Measurements from ENCODE around the gene TRPM4.
A peak's percentile ranks its signal among the peaks of the same experiment; 100 is the strongest.
"Not testable (repeated sequence)": the region's sequence is repeated elsewhere in the genome, so short reads cannot be mapped to it uniquely, and the experiment has no call there.

TRPM4 gene

GRCh38 chr19:49157445-49158224 lies at the start of gene TRPM4:
TRPM4 (plus strand) TSS chr19:49157792; CDS start chr19:49157867, 75 bp downstream.
- DNase-seq (ENCODE audit: insufficient read length, low spot score): no peak
- no peak for FAIRE-seq

GRCh38 chr19:49109051-49109450 lies 48.5 kb upstream of the TRPM4 start:
- FAIRE-seq (no peak), DNase-seq (ENCODE audit: insufficient read length, low spot score) (no peak)

- DNase-seq (ENCODE audit: insufficient read length, low spot score): no peak
- no peak for FAIRE-seq
Observed at GRCh38 chr19:49109569-49110233, 47.9 kb upstream of the TRPM4 start.

GRCh38 chr19:49110567-49110966 lies 47.0 kb upstream of the TRPM4 start:
- DNase-seq (ENCODE audit: insufficient read length, low spot score) (no peak), FAIRE-seq (no peak)

GRCh38 chr19:49111218-49111998 lies 46.2 kb upstream of the TRPM4 start:
- FAIRE-seq (no peak), DNase-seq (ENCODE audit: insufficient read length, low spot score) (no peak)

DNA sequence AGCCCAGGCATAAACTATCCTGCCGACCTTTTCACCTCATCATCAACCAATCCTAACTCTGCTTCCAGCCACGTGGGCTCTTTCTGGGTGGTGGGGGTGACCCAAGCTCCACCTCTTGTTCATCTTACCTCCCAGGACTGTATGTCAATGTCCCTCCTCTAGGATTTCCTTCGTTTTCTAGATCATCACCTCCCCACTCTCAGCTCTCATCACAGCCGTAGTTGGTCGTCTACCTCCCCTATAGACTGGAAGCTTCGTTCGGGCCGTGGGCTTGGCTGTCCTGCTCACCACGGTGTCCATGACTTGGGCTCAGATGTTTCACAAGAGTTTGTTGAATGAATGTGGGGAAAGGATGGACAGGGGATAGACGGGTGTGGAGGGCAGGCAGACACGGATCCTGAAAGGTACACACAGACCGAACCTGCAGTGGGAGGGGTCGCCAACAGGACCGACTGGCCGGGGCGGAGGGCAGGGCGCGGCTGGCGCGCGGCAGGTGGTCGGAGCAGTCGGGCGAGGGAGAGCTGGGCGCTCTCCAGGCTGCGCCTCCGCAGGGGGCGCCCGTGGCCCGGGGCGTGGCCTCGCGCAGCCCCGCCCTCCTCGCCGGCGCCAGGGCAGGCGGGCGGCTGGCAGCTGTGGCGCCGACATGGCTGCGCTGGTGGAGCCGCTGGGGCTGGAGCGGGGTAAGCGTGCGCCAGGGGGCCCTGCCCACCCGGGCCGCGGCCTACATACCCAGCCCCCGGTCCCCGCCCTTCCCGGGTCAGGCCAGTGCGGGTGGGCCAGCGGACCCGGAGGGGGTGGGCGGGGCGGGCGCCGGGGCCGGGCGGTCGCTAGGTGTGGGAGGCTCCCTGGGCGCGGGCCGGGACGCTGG lies 43.6 kb upstream of the TRPM4 start, which contains the start of gene LIN7B:
TSS of gene LIN7B (plus strand) at position 609 of the 868 bp plus-strand sequence. CDS start at position 644, 35 bp downstream.
- FAIRE-seq (no peak), DNase-seq (ENCODE audit: insufficient read length, low spot score) (peak; percentile 95)

GRCh38 chr19:49114630-49115363 lies 42.8 kb upstream of the TRPM4 start:
- no peak for DNase-seq (ENCODE audit: insufficient read length, low spot score)
- no peak for FAIRE-seq

GRCh38 chr19:49116544-49116943 lies 41.0 kb upstream of the TRPM4 start:
- no peak for FAIRE-seq

DNA sequence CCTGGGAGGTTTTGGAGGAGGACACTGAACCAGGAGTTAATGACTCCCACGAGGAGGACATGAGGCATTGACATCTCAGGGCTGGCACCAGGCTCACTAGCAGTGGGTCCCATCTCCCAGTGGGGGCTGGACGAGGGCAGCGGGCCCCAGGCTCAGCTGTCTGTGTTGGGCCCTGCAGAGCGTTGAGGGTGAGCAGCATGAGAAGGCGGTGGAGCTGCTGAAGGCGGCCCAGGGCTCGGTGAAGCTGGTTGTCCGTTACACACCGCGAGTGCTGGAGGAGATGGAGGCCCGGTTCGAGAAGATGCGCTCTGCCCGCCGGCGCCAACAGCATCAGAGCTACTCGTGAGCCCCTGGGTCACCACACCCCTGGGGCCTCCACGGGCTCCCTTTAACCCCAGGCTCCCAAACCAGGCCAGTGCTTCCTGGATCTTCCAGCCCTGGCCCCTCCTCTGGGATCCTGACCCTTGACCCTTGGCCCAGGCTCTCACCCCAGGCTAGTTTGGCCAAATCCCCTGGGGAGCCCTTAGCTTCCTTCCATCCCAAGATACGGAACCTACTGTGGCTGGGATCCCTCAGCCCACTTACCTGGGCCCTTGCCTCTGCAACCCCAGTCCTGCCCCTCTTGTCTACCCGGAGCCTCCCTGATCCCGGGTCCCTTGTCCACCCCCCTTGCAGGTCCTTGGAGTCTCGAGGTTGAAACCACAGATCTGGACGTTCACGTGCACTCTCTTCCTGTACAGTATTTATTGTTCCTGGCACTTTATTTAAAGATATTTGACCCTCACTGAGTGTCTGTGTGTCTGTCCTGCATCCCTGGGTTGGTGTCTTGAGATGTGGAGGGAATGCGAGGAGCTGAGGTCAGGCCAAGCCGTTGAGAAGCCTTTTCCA lies 39.7 kb upstream of the TRPM4 start:
- DNase-seq (ENCODE audit: insufficient read length, low spot score) (no peak), FAIRE-seq (no peak)

More at GRCh38 chr19:49116544-49116943, 41.0 kb upstream of the TRPM4 start:
- DNase-seq (ENCODE audit: insufficient read length, low spot score): no peak

- peak; percentile 94 for FAIRE-seq
- peak; percentile 94 for DNase-seq (ENCODE audit: insufficient read length, low spot score)
Observed at GRCh38 chr19:49118565-49119410, 38.8 kb upstream of the TRPM4 start, which contains the start of gene C19orf73. C19orf73 (minus strand) TSS chr19:49119143; CDS start chr19:49119022, 121 bp downstream.

DNA sequence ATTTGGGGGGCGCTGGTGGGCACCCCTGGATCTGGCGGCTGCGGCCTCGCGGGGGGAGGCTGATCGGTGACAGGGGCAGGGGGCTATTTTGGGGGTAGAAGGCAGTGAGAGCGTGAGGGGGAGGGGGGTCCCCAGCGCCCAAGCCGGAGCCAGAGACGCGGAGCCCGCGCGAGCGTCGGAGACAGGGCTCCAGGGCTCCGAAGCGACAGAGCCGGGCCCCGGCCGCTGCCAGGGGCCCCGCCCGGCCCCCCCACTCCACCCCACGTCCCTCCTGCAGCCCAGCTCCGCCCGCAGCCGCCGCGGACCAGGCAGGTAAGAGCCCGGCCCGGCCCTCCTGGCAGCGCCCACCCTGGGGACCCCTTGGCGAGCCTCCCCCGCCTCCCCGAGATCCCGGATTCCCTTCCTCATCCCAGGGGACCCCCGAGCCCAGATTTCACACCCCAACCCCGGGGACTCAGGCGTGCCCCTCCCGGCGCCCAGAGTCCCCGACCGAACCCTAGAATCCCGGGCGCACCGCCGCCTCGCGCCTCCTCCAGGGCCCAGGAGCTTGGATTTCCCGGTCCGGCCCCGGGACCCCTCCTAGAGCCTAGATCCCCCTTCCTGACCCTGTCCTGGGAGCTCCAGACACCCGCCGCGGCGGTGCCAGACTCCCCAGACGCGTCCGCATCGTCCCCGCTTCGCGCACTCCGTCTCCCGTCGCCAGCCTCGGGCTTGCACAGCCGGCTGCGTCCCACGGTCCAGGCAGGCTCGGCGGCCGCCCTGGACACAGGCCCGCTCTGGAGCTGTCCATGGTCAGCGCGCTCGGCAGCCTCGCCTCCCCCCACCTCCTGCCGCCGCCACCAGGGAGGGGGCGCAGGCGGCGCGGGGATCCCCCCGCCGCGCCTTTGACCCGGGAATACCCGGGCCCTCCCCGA lies 37.9 kb upstream of the TRPM4 start, which contains the start of gene PPFIA3:
TSS of gene PPFIA3 (plus strand) at position 134 of the 914 bp plus-strand sequence. CDS start 8,330 bp downstream, outside the sequence.
- no peak for FAIRE-seq
- DNase-seq (ENCODE audit: insufficient read length, low spot score): no peak

- FAIRE-seq (no peak), DNase-seq (ENCODE audit: insufficient read length, low spot score) (no peak)
Observed at GRCh38 chr19:49120325-49120683, 37.3 kb upstream of the TRPM4 start.

GRCh38 chr19:49120868-49121267 lies 36.7 kb upstream of the TRPM4 start:
- FAIRE-seq (no peak), DNase-seq (ENCODE audit: insufficient read length, low spot score) (no peak)

GRCh38 chr19:49121841-49122240 lies 35.8 kb upstream of the TRPM4 start:
- not testable (repeated sequence) for DNase-seq (ENCODE audit: insufficient read length, low spot score); FAIRE-seq

DNA sequence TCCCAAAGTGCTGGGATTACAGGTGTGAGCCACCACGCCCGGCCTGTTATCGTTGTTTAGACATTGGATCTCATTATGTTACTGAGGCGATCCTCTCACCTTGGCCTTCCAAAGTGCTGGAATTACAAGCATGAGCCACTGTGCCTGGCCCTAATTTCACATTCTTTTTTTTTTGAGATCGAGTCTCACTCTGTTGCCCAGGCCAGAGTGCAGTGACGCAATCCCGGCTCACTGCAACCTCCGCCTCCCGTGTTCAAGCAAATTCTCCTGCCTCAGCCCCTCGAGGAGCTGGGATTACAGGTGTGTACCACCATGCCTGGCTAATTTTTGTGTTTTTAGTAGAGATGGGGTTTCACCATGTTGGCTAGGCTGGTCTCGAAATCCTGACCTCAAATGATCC lies 34.3 kb upstream of the TRPM4 start:
- not testable (repeated sequence) for DNase-seq (ENCODE audit: insufficient read length, low spot score); FAIRE-seq

DNA sequence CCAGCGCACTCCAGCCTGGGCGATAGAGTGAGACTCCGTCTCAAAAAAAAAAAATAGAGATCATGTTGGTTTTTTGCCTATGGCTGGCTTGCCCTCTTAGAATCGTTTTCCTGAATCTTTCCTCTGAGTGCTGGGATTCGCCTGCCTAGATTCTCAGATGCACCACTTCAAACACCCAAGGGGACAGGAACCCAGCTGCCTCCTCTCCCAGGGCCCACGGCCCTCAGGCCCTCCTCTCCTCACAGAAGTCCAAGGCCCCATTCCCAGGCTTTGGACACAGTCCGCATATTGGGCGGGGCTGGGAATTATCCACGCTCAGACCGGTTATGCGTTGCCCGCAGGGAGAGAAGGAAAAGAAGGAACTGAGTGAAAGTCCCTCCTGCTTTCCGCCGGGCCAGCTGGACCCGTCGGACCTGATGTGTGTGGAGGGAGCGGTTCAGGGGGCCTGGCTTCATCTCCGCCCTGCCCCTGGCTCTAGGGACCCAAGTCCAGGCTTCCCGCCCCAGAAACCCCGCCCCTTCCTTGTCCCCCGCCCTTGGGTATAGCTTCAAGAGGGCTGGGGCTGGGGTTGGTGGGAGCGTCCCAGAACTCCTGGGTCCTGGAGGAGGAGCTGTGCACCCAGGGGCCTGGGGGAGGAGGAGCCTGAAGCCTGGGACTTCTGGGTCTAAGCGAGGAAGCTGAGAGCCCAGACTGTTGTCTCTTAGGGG lies 32.4 kb upstream of the TRPM4 start:
- DNase-seq (ENCODE audit: insufficient read length, low spot score): no peak
- no peak for FAIRE-seq
